HG02678 (cell line): ENCODE measurements around the gene SEMG2.

Experiments used
- ATAC-seq: cut with Tn5 transposase; IDR thresholded peaks from one replicate; pipeline ENCODE4 v1.9.1; 2021; ENCODE audit warnings: mild to moderate bottlenecking, moderate library complexity; ENCODE audit not compliant: unreplicated experiment

Gene SEMG2, protein sequence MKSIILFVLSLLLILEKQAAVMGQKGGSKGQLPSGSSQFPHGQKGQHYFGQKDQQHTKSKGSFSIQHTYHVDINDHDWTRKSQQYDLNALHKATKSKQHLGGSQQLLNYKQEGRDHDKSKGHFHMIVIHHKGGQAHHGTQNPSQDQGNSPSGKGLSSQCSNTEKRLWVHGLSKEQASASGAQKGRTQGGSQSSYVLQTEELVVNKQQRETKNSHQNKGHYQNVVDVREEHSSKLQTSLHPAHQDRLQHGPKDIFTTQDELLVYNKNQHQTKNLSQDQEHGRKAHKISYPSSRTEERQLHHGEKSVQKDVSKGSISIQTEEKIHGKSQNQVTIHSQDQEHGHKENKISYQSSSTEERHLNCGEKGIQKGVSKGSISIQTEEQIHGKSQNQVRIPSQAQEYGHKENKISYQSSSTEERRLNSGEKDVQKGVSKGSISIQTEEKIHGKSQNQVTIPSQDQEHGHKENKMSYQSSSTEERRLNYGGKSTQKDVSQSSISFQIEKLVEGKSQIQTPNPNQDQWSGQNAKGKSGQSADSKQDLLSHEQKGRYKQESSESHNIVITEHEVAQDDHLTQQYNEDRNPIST

DNA sequence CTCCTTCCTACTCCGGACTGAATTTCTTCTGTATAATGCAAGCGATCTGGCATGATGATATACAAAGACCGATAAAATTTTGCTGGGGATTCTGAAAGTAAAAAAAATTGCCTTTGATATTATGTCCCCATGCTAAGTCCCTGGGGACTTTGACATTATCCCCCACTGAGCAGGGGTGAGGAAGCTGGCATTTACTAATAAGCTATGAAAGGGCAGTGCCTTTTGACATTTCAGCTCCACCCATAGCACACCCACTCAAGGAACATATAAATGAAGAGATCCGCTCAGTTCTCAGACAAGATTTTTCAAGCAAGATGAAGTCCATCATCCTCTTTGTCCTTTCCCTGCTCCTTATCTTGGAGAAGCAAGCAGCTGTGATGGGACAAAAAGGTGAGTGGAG lies at the start of gene SEMG2:
SEMG2 (plus strand) TSS at position 298 of the 400 bp plus-strand sequence; CDS start at position 315, 17 bp downstream.
- ATAC-seq, result no peak

DNA sequence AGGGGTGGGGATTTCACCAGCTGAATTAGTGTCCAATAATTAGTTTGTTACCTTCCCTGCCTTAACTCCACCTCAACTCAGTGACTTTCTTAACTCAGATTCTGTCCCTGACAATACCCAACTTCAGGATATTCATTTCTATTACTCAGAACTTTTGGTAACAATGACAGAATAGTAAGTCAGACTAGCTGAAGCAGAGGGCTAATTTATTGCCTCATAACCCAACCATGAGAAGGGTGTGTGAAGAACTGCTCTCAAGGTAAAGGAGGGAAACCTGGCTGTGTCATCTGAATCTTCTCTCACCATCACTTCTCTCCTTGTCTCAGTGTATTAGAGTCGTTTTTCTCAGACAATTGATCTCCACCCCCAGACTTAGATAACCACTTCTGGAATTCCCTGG lies 47.7 kb upstream of the SEMG2 start:
- no peak for ATAC-seq

DNA sequence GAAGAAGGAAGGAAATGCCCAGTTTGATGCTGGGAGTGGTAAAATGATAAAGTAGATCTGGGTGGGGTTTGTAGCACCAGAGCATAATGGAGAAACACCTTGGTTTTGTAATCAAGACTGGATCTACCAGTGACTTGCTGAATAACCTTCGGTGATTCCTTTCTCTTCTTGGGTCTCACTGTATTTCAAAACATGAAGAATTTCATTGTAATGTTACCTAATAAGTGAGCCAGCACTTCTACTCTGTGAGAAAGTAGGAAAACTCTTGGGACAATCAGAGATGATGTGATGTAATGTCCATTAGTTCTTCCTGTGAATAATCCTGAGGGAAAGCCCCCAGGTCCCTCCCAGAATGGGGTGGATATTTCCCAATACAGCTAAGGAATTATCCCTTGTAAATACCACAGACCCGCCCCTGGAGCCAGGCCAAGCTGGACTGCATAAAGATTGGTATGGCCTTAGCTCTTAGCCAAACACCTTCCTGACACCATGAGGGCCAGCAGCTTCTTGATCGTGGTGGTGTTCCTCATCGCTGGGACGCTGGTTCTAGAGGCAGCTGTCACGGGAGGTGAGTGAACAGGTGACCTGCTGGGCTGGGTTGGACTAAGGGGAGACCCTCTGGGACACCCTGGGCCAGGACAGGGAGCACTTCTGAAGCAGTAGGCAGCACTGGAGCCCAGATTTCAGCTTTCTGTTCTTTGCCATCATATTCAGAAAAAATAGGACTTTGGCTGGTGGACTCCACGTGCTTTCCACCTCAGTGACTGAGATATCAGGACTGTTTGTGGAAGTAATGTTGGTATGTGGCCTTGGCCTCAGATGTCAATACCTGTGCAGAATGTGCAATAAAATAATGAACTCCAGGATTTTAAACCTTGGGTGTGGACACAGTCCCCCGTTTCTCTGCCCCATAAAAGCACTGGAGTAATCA lies 46.5 kb upstream of the SEMG2 start, which contains the start of gene PI3:
PI3 (plus strand) TSS at position 469 of the 931 bp plus-strand sequence; CDS start at position 490, 21 bp downstream.
- no peak for ATAC-seq

DNA sequence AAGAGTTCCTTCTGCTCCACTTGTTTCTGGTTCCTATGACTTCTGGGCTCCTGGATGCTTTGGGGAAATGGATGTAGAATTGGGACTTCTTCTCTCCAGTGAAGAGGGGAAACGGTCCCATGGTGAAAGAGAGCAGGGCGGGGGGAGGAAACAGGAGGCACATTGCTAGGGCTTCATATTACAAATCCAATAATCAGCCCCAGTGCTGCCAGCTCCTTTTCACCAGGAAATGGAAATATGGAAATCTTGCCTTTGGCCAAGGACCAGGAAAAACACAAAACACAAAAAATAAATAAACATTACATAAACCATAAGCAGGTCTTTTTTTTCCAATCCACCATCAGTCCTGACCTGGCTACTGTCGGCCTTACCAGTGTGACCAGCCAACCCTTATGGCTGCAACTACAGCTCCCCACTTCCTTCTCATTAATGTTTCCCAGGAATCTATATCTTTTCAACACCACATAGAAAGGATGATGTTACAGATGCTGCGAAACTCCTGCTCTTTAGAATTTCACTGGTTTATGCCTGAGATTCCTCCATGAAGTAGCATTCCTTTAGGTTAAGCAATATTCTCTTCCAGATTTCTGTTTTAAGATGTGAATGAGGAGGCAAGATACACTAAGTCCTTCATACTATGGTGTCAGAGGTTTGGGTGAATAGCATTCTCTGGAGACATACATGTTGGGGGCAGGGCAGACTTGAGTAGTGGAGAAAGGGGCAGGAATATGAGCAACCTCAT lies 44.5 kb upstream of the SEMG2 start:
- no peak for ATAC-seq

DNA sequence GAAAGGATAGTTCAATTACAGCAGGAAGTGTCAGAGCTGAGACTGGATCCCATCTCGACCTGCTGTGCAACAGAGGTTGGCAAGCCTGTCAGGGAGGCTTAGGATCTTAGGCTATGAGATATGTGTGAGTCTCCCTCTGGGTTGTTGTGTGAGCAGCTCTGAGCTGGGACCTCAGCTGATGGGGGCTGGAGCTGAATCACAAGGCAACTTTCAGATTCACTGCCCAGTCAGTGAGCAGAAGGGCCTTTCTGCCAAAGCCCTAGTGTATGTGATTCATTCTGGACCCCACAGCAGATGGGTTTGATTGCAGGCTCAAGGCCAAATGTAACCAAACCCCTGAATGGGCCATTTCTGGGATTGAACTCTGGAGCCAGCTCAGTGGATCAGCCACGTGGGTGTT lies 42.0 kb upstream of the SEMG2 start:
- no peak for ATAC-seq

DNA sequence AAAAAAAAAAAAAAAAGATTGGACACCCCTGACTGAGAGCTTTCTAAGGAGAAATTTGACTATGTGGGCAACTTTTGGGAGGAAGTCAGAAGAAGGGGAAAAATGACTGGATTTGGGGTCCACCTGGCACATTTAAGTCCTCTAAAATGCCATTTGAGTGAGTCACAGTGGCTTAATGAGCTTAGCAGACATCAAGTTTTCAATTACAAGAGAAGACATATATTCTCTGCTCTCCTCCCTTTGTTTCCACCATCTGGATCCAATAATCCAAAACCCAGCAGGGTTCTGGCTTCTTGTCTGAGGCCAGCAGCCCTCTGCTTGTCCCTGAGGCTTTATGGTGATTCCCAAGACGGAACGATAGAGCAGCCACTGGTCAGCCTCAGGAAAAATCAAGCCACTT lies 39.5 kb upstream of the SEMG2 start:
- ATAC-seq, result no peak

DNA sequence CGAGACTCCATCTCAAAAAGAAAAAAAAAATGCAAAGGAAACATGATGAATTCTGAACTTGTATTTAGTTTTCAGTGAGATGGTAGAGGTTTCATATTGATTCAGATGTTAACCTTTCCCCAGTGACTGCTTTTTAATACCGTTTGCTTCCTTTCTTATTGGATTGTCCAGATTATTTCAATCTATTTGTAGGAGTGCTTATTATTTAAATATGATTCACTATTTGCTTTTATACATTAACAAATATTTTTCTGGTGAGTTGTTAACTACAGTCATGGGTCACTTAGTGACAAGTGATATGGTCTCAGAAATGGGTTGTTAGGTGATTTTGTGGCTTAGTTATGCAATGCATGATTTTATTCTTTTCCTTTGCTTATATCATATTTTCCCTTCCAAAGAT lies 38.1 kb upstream of the SEMG2 start:
- ATAC-seq, result no peak

DNA sequence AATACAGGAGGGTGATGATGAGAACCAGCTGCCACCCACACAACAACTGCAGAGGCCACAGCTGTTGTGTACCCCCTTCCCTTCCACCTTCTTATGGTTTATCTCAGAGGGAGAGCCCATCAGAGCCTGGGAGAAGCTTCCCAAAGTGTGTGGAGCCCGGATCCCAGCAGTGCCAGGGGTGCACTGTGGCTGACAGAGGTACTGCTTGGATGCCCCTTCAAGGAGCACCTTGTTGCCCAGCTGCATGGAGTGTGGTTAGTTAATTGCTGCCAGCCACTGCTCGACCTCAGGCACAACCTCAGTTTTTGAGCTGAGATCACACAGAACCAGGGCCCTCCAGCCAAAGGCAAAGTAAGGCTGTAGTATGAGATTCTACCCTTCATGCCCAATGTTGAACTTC lies 33.5 kb upstream of the SEMG2 start:
- ATAC-seq, result no peak

DNA sequence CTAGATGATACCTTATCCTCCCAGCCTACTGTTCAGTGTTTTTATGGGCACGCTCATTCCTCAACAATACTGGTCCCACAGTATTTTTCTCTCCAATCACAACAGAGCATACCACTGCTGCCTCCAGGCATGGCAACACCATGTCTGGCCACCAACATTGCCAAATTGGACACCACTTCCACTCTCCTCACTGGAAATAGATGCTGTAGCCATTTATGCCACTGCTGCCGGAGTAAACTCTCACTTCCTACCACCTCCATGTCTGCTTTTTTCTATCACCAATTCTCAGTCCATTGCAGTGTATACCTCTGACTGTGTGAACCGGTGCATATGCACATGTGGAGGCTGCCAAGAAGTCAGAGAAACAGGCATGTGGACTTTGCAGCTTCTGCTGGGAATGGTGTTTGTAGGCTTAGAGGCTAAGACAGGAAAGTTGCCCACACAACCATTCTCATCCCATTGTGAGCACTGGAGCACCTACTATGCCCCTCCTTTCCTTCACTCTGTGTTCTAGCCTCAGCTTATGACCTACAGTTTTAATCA lies 32.0 kb upstream of the SEMG2 start:
- no peak for ATAC-seq

DNA sequence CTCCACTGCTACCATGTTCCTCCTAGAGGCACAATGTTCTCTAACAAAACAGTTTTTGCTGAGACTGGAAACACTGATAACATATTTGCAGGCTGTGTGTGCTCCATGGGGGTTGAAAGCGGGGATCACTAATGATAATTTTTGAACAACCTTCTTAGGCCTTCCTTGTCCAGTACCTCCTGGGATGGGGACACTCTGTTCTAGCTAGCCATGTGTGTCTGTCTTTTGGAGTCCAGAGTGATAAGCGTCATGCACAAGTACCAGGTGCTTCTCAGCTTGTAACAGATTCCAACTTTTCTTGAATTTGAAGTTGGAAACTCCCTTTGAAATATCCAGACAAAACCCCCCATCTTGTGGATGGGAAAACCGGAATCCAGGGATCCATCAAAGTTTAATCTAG lies 31.3 kb upstream of the SEMG2 start:
- no peak for ATAC-seq

DNA sequence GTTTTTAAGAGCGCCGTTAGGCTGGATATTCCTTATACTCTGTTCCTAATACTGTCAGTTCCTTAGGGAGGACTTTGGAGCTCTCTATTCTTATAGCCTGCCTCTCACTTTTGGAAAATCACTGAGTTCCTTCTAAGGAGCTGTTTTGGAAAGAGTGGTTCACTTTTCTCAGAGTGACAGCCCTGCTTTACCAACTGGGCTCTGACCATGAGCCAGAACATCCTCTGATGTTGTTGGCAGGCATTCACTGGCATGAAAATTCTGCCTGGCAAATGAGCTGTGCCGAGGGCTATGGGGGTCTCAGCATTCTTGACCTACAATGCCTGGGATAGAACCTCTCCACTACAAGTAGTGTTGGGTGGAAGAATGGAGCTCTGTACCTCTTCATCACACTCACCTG lies 29.2 kb upstream of the SEMG2 start:
- ATAC-seq, result no peak

DNA sequence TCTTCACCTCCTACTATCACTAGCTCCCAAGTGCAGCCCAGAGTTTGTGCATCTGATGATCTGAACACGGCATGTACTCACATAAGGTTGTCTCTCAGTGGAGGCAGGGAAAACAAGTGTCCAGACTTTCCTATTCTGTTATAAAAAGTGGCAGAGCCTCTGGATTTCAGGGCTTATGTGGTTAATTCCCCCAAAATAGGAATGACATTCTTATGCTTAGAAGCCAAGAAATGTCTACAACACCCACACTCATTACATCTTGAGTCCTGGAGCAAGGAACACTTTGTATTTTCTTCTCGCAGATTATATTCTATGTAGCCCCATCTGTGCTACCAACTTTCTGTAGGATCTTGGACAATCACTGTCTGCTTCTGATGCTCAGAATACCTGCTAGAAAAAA lies 27.8 kb upstream of the SEMG2 start:
- no peak for ATAC-seq

DNA sequence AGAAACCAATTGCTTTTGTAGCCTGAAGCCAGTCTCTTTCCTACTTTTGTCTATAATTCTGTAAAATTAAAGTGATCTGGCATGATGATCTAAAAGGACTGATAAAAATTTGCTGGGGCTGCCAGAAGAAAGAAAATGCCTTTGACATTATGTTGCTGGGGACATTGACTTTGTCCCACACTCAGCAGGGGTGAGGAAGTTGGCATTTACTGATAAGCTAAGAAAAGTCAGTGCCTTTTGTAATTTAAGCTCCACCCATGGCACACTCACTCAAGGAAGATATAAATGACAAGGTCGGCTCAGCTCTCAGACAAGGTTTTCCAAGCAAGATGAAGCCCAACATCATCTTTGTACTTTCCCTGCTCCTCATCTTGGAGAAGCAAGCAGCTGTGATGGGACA lies 14.4 kb upstream of the SEMG2 start, which contains the start of gene SEMG1:
SEMG1 (plus strand) TSS at position 309 of the 400 bp plus-strand sequence; CDS start at position 330, 21 bp downstream.
- no peak for ATAC-seq

DNA sequence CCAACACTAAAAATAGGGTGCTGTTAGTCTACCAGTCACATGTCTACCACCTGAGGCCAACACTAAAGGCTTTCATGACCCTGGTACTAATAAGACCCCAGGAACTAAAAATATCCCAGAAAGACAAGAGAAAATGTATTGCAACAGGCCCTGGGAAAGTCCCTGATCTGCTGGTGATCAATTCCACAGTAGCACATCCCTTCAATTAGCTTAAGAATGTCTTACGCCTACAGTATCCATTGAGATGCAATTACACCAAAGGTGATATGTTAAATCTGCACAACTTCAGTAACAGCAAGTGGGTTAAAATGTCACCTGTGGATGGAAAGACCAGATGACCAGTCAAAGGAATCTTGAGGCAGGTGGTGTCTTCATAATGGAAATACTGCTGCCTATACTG lies 11.2 kb upstream of the SEMG2 start:
- no peak for ATAC-seq

DNA sequence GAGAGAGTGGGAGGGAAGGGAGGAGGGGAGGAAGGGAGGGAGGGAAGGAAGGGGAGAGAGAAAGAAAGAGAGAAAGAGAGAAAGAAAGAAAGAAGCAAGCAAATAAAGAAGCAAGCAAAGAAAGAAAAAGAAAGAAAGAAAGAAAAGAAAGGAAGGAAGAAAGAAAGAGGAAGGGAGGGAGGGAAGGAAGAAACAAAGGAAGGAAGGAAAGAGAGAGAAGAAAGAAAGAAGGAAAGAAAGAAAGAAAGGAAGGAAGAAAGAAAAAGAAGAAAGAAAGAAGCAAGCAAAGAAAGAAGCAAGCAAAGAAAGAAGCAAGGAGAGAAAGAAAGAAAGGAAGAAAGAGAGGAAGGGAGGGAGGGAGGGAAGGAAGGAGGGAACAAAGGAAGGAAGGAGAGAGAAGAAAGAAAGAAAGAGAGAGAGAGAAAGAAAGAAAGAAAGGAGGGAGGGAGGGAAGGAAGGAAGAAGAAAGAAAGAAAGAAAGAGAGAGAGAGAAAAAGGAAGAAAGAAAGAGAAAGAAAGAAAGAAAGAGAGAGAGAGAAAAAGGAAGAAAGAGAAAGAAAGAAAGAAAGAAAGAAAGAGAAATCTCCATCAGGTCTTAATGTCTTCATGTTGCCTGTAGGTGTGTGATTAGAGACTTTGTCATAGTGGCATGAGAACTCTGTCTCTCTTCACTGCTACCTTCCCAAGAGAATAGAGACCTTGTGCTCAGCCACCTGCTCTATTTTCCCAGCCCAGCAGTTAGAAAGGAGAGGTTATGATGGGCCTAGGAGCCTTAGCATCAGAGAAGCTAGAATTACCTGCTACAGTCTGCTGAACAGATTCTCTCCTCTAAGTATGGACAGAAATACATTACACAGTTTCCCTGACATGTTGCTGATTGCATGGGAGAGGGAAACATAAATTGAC lies 9.4 kb upstream of the SEMG2 start:
- no peak for ATAC-seq

DNA sequence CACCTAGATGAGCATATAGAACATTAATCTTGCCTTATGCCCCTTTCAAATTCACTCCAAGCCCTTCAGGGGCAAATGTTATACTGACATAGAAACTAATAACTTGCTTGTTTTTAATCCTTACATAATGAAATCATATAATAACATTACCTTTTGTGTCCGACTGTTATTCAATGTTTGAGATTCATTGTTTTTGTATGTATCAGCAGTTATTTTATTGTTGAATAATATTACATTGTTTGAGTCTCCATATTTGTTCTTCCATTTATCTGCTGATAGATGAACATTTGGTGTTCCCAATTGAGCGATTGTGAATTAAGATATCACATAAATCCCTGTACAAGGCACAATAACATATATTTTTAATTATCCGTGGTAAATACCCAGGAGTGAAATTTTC lies 8.3 kb upstream of the SEMG2 start:
- ATAC-seq, result no peak

DNA sequence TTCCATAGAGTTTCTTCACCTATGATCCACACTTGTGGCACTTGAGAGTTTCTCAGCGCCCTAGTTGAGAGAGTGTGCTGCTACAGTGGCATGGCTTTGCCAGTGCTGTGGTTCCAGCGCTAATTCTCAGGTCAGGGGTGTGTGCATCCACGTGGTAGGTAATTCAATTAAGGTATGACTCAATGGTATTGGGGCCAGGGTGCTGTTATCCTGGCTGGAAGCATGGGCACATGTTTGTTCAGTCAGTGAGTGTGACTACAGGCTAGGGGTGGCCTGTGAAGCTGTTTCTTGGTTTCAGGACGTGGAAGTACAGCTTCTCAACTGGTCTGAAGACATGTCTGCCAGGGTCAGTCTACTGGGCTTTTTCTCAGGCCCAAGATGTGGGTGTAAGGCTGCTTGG lies 3.0 kb upstream of the SEMG2 start:
- no peak for ATAC-seq

DNA sequence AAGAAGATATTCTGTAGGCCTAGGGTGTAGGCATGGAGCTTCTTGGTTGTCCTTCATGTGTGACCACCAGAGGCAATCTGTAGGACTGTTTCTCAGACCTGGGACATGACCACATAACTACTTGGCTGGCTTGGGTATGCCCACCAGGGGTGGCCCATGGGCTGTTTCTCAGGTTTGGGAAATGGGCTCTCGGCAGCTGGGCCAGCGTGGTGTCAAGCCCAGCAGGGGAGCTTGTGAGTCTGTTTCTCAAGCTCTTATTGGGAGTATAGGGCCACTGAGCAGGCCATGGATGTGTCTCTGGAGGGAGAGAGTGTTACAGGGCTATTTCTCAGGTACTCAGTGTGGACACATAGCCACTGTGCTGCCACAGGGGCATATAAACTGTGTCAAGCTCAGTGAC lies 2.5 kb upstream of the SEMG2 start:
- no peak for ATAC-seq

DNA sequence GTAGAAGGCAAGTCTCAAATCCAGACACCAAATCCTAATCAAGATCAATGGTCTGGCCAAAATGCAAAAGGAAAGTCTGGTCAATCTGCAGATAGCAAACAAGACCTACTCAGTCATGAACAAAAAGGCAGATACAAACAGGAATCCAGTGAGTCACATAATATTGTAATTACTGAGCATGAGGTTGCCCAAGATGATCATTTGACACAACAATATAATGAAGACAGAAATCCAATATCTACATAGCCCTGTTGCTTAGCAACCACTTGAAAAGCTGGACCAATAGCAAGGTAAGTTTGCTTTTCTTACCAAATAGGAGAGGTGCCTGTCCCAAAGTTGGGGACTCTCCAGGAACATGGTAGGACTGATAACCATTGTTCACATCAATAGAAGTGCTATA lies 2.0 kb downstream of the SEMG2 start:
- ATAC-seq, result no peak
